ENCODE data around the gene PREPL.
"Not testable (repeated sequence)": the region's sequence is repeated elsewhere in the genome, so short reads cannot be mapped to it uniquely, and the experiment has no call there.

Gene PREPL

DNA sequence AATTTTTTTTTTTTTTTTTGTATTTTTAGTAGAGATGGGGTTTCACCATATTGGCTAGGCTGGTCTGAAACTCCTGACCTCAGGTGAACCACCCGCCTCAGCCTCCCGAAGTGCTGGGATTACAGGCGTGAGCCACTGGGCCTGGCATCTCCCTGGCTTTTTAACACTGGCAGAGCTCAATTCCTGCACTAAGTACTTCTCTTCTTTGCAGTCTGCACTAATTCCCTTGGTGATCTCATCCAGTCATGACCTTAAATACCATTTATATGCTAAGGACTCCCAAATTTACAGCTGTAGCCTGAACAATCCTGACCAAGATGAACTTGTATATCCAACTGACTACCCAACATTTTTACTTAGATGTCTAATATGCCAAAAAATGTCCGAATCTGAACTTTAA, 10.2 kb downstream of the PREPL start:
- H3K4me3 ChIP-seq (ENCODE audit: low read depth, low read length), result no peak overlapping the region
- no peak for DNase-seq (ENCODE audit: low read depth)

DNA sequence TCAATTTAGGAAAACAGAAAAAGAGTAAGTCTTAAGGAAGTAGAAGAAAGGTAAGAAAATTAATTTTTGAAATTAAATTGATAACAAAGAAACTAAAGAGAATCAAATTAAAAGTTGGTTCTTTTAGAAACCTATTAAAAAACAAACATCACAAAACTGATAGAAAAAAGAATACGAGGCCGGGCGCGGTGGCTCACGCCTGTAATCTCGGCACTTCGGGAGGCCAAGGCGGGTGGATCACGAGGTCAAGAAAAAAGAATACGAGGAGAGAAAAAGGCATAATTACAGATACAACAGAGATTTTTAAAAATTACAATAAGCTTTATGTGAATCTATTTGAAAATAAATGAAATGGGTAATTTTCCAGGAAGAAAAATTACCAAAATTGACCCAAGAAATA, 11.8 kb downstream of the PREPL start:
- no peak overlapping the region for H3K4me3 ChIP-seq (ENCODE audit: low read depth, low read length)
- DNase-seq (ENCODE audit: low read depth), result no peak

DNA sequence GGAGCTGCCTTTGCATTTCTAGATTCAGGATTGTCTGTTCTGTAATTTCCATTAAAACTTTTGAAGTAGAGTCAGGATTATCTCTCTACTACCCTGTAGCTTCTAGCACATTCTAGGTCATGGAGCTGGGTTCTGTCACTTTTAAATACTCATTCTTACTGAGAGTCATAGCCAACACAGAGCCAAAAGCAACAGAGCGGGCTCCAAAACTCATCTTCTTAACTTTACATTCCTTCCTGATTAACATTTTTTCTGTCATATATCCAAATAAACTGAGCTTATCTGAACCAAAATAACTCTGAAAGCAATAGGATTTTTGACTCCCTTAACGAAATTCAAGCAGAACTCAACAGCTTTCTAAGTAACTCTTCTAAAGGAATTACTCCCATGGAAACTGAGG, 12.9 kb downstream of the PREPL start:
- H3K4me3 ChIP-seq (ENCODE audit: low read depth, low read length), result no peak overlapping the region
- no peak for DNase-seq (ENCODE audit: low read depth)

DNA sequence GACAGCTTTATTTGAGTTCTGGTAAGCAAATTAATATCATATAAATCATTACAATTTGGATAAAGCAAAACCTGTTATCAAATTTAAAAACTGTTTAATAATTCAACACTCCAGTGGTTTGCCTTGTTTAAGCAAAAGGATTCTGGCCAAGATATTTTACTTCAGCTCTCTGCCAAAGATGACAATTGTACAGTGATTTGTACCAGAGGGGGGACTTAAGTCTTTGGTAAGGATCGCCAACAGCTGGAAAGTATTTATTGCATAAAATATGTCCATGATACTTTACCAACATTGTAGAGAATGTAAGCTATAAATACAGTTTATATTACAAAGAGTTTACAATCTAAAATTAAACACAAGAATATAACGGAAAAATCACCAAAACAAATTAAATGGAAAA, 13.8 kb downstream of the PREPL start:
- H3K4me3 ChIP-seq (ENCODE audit: low read depth, low read length), result no peak overlapping the region
- DNase-seq (ENCODE audit: low read depth), result no peak

DNA sequence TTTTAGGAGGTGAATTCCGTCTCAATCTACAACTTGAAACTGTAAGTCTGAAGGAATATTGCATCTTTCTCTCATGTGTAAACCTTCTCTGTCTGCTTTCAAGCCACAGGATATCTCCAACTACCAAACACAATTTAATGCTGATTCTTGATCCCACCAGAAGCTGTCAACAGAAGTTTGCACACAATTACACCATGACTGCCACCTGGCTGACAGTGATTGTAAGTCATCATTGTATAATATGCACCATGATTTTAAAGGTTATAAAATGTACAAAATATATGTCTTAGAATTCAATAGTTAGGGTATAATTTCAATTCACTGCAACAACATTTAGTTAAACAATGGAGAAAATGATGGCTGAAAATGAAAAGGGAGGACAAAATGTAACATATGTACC, 18.4 kb downstream of the PREPL start:
- no peak for DNase-seq (ENCODE audit: low read depth)
- H3K4me3 ChIP-seq (ENCODE audit: low read depth, low read length), result no peak overlapping the region

DNA sequence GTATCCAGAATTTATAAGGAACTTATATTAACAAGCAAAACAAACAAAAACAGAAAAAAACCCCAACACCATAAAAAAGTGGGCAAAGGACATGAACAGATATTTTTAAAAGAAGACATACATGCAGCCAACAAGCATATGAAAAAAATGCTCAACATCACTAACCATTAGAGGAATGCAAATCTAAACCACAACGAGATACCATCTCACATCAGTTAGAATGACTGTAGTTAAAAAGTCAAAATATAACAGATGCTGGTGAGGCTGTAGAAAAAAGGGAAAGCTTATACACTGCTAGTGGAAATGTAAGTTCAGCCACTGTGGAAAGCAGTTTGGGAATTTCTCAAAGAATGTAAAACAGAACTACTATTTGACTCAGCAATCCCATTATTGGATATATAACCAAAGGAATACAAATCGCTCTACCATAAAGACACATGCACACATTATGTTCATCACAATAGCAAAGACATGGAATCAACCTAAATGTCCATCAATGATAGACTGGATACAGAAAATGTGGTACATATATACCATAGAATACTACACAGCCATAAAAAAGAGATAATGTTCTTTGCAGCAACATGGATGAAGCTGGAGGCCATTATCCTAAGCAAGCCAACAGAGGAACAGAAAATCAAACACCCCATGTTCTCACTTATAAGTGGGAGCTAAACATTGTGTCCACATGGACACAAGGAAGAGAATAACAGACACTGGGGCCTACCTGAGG, 25.3 kb downstream of the PREPL start:
- no peak overlapping the region for H3K4me3 ChIP-seq (ENCODE audit: low read depth, low read length)
- DNase-seq (ENCODE audit: low read depth), result no peak

DNA sequence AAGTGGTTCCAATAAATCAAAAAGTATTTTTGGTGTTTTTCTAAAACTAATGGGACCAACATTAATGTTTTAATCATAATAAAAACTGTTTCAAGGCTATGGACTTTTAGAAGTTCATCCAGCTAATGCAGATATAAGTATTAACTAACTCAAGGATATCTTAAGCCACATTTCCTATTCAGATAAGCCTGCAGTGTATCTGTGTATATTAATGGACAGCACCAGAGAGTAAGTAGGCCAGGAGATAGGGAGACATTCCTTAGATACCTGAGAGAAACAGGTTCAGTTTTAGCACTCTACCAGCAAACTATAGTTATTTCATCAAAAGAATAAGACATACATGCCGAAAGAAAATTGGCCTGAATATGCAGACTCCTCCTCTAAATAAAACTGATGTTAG, 27.3 kb downstream of the PREPL start:
- no peak overlapping the region for H3K4me3 ChIP-seq (ENCODE audit: low read depth, low read length)
- DNase-seq (ENCODE audit: low read depth), result no peak

DNA sequence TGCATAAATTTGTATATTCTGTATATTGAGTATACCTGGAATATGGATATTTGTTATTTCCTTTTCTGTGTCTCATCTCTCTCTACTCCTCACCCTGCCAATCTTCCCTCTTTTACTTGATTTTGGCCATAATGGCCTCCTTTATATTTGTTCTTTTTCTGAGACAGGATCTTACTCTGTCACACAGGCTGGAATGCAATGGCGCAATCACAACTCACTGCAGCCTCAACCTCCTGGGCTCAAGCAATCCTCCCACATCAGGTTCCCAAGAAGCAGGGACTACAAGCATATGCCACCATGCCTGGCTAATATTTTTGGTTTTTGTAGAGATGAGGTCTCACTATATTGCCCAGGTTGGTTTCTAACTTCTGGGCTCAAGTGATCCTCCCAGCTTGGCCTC, 30.5 kb downstream of the PREPL start:
- no peak for DNase-seq (ENCODE audit: low read depth)

DNA sequence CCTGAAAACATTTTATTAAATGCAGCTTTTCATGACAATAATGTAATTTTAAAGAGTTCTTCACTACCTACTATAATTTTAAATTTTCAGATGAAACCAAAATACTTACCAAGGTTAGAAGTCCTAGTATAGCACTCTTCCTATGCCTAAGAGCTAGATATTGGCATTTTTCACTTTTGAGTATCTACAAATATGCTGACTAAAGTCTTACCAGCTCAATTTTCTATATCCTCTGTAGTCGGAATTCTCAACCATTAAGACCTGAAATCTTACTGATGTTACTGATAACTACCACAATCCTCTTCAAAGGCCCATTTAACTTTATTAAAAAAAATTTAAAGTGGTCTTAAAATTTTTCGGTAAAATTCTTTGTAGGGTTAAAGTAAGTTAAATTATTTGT, 32.0 kb downstream of the PREPL start:
- no peak overlapping the region for H3K4me3 ChIP-seq (ENCODE audit: low read depth, low read length)
- DNase-seq (ENCODE audit: low read depth), result no peak

More for the DNA sequence above, 30.5 kb downstream of the PREPL start:
- H3K4me3 ChIP-seq (ENCODE audit: low read depth, low read length), result no peak overlapping the region

DNA sequence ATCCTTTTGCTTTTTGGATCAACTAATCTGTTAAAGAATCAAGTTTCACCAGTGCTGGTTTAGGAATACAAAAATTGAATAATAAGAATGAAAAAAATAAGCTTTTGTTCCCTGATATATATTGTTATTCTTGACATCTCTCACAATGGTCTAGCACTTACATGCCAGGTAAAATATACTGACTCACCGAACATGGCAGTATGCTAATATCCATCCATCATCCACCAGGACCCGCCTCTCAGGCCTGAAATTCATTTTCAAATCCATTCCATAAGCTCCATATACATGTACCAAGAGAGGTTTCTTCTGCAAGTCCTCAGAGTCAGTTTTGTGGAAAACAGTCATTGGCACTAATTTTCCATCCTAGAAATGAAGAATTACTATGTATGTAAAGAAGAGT, 32.5 kb downstream of the PREPL start:
- DNase-seq (ENCODE audit: low read depth), result no peak

DNA sequence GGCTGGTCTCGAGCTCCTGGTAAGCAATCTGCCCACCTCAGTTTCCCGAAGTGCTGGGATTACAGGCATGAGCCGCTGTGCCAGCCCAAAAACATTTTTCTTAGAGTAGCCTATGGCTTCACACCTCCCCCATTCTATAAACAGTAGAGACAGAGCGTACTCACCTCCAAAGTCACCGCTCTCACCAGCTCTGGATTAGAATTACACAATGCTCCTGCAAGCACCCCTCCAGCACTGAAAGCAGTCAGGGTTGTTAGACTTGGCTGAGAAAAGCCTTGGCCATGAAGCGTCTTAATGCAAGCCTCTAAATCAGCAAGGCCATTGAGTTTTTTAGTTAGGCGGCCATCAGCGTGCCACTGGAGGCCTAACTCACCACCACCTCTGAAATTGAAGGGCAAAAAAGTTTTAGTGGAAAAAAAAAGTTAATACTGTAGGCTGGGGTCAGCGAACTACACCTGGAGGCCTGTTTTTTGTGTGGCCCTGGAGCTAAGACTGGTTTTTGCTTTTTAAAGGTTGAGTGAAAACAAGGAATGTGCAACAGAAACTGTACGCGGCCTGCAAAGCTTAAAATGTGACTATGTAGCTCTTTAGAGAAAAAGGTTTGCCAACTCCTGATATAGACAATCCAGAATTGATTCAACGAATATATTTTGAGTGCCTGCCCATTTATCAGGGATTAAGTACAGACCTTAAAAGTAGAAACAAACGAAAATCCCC, 34.6 kb downstream of the PREPL start:
- DNase-seq (ENCODE audit: low read depth), result no peak
- no peak overlapping the region for H3K4me3 ChIP-seq (ENCODE audit: low read depth, low read length)

More for the DNA sequence above, 32.5 kb downstream of the PREPL start:
- H3K4me3 ChIP-seq (ENCODE audit: low read depth, low read length), result no peak overlapping the region

DNA sequence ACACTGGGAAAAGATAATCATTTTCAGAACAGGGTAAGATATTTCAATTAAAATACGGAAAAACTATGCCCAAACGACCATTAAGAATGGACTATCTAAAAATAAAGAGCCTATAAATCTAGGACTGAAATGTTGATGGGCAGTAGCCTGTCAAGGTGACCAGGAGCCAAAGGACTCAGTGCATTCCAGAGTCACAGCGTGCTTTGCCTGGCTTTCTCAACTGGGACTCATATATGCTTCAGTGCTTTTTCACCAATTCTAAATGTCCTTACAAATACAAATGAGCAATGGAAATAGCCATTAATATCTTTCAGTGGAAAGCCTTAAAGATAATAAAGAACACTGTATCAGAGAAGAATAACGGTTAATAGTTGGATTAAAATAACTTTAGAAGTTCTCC, 35.4 kb downstream of the PREPL start:
- DNase-seq (ENCODE audit: low read depth), result no peak
- H3K4me3 ChIP-seq (ENCODE audit: low read depth, low read length), result no peak overlapping the region

DNA sequence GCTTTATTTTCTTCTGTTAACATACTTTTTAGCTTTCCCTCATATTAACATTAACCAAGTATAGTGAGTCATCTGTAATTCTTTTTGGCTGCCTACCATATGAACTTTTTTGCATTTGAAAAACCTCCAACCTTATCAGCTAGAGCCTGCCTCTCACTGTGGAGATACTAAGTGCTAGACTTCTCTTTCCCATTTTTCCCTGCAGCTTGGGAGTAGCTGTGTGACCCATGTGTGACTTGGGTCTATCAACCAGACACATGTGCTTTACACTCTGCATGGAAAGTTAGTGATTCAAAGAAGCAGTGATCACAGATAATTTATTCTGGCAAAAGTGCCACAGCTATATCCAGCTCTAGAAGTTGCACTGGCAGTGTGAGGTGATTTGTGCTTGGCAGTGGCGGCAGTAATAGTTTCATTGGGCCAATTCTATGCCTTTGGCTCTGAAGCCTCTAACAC, 36.3 kb downstream of the PREPL start:
- no peak for DNase-seq (ENCODE audit: low read depth)
- H3K4me3 ChIP-seq (ENCODE audit: low read depth, low read length), result no peak overlapping the region

DNA sequence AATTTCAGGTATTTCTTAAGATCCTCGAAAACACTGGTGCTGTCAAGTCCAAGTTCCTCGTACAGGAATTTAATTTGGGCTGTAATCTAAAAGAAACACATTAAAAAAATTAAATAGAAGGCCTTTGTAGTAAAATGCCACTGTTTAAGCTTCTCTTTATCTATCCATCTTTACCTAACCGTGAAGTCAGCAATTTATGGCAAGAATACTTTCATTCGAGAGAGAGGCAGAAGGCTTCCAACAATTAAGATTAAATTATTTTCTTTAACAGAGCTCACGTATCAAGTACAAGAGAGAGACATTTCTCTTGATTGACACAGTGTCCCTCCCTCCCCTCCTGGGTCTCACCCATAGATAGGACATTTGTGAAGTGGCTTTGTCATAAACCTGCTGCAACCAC, 39.9 kb downstream of the PREPL start:
- no peak overlapping the region for H3K4me3 ChIP-seq (ENCODE audit: low read depth, low read length)

DNA sequence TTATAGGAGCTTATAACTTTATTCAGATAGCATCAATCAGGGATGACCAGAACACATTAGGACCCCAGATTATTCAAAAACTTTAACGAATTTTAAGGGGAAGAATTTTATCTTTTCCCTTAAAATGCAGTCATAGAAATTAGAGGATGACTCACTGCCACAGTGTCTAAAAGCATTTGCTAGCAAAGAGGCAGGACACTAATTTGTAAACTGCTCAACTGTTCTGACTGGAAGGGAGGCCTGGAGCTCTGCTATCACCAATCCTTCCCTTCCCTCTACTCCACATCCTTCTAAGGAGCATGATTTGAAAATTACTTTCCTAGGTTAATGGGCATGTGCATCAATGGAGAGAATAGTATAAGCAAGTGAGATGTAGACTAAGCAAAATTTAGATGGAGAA, 40.5 kb downstream of the PREPL start:
- no peak overlapping the region for H3K4me3 ChIP-seq (ENCODE audit: low read depth, low read length)
- no peak for DNase-seq (ENCODE audit: low read depth)

More for the DNA sequence above, 39.9 kb downstream of the PREPL start:
- no peak for DNase-seq (ENCODE audit: low read depth)

DNA sequence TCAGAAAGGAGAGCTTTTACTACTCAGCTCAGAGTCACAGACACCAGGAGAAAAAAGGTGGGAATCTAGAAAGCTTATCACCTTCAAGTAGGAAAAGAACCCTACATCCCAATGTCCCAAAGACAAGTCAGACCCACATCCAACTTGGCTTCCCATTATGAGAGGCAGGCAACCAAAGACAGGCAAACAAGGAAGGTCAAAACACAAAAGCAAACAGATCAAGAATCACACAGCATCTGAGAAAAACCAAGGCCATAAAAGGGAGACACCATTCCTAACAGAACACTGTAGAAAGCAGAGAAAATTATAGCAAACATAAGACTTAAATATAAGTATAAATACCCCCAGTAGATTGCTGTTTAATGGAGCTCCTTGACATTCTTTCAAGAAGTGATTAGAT, 45.3 kb downstream of the PREPL start:
- no peak for DNase-seq (ENCODE audit: low read depth)
- H3K4me3 ChIP-seq (ENCODE audit: low read depth, low read length), result no peak overlapping the region

DNA sequence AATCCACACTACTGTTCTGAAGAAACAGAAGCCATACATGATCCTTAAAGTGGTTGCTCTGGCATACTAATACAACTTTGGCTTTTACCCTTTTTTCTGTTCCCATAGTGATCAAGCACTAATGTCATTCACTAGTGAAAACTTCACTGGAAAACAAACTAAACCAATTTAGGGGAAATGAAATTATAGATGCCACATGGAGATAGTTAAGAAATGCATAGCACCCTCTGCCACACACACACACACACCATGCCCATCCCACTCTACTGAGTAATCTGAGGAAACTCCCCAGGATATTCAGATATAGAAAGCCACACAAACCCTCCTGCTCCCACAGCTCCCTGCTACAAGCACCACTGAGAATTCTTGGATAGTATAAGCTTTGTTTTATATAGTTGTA, 46.9 kb downstream of the PREPL start:
- H3K4me3 ChIP-seq (ENCODE audit: low read depth, low read length), result no peak overlapping the region
- DNase-seq (ENCODE audit: low read depth), result no peak

DNA sequence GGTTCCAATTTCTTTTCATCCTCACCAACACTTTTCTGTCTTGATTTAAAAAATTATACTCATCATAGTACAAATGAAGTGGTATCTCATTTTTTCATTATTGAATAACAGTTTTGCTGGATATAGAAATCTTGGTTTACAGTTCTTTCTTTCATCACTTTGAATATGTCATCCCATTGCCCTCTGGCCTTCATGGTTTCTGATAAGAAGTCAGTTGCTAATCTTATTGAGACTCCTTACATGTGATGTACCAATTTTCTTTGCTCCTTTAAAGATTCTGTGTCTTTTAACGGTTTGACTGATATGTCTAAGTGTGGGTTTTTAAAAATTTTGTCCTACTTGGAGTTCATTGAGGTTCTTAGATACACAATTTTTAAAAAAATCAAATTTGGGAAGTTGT, 51.0 kb downstream of the PREPL start:
- DNase-seq (ENCODE audit: low read depth), result no peak
- no peak overlapping the region for H3K4me3 ChIP-seq (ENCODE audit: low read depth, low read length)

DNA sequence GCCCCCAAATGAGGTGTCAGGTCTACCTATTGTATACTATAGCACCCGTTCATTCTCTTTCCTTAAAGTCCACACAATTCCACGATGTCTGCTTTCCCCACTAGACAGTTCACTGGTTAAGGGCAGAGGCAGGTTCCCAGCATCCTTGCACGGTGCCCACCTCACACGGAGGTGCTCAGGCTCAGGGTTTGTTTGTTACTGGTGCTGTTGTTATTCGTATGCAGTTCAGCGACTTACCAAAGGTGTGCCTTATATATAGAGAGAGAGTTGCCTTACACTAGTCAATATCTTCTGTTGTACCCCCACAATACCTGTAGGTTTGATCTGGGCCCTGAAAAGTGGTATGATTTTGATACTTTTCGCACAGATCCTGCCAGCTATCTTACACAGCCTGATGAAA, 55.4 kb downstream of the PREPL start:
- DNase-seq (ENCODE audit: low read depth), result no peak
- no peak overlapping the region for H3K4me3 ChIP-seq (ENCODE audit: low read depth, low read length)

DNA sequence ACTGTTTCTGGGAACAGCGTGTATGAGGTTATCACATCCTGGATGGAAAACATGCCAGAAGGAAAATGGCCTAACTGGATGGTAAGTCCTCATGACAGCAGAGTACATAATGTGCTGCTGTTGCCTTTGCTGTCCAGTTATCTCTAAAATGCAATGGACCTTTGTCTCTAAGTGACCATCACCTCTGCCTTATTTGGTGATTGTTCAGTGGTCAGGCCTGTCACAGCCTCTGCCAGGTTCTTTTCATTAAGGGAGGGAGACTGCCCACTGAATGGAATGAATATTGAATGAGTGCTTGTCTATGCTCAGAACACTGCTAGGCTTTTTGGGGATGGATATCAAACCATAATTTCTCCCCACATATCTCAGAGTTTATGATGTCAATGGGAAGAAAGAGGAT, 57.0 kb downstream of the PREPL start:
- DNase-seq (ENCODE audit: low read depth), result no peak
- no peak overlapping the region for H3K4me3 ChIP-seq (ENCODE audit: low read depth, low read length)

DNA sequence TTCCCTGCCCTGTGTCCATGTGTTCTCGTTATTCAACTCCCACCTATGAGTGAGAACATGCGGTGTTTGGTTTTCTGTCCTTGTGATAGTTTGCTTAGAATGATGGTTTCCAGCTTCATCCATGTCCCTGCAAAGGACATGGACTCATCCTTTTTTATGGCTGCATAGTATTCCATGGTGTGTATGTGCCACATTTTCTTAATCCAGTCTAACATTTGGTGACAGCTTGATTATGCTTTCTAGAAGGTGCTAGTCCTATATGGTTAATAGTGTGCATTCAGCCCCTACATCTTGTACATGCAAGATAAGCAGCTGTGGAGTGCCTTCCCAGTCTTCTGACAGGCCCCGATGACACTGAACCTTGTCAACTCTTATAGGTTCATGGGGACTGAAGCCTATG, 57.5 kb downstream of the PREPL start:
- H3K4me3 ChIP-seq (ENCODE audit: low read depth, low read length); DNase-seq (ENCODE audit: low read depth): not testable (repeated sequence)

Data from skeletal muscle cell (primary cell).